Measurements from ENCODE around the gene ORC5. TPM values are rescaled to one million over a fixed set of nuclear protein-coding genes. Genes with fewer than 3 reads are reported as not detected.

ORC5 gene
- total RNA-seq, 1 donor, result 22.1 TPM

- Histone ChIP-seq H3K4me1 (ENCODE audit: insufficient read depth, low read length) (no peaks in the 10 kb centered on the region), H3K4me2 (ENCODE audit: insufficient read depth, low read length) (no peak overlapping the region), H3K36me3 (ENCODE audit: insufficient read depth, low read length) (no peaks in the 10 kb centered on the region), H4K20me1 (ENCODE audit: insufficient read depth, low read length) (no peaks in the 10 kb centered on the region), H3K79me2 (ENCODE audit: insufficient read depth, low read length) (no peaks in the 10 kb centered on the region), H3K4me3 (ENCODE audit: insufficient read depth, low read length) (no peak overlapping the region), H3K27ac (ENCODE audit: low read depth, low read length) (no peak overlapping the region), H2AFZ (ENCODE audit: low read length) (no peak overlapping the region), H3K27me3 (ENCODE audit: insufficient read depth, low read length) (no peaks in the 10 kb centered on the region), H3K9me3 (ENCODE audit: low read depth, low read length) (no peaks in the 10 kb centered on the region)
- DNase-seq (ENCODE audit: insufficient read length, low spot score, missing footprints), result no peak
- no peak for TF ChIP-seq CTCF (IDR thresholded peaks at IDR 0.05; ENCODE audit: extremely low read depth, low read depth, low read length)
These were observed 118.2 kb downstream of the ORC5 start for GRCh38 chr7:104089612-104090011.

GRCh38 chr7:104089061-104089460 is 118.8 kb downstream of the ORC5 start:
- no peak for DNase-seq (ENCODE audit: insufficient read length, low spot score, missing footprints)
- Histone ChIP-seq H3K4me2 (ENCODE audit: insufficient read depth, low read length) (no peak overlapping the region), H3K36me3 (ENCODE audit: insufficient read depth, low read length) (no peaks in the 10 kb centered on the region), H3K4me3 (ENCODE audit: insufficient read depth, low read length) (no peak overlapping the region), H2AFZ (ENCODE audit: low read length) (no peak overlapping the region), H3K27ac (ENCODE audit: low read depth, low read length) (no peak overlapping the region), H3K27me3 (ENCODE audit: insufficient read depth, low read length) (no peaks in the 10 kb centered on the region), H4K20me1 (ENCODE audit: insufficient read depth, low read length) (no peaks in the 10 kb centered on the region), H3K9me3 (ENCODE audit: low read depth, low read length) (no peaks in the 10 kb centered on the region), H3K4me1 (ENCODE audit: insufficient read depth, low read length) (no peaks in the 10 kb centered on the region), H3K79me2 (ENCODE audit: insufficient read depth, low read length) (no peaks in the 10 kb centered on the region)
- TF ChIP-seq CTCF (IDR thresholded peaks at IDR 0.05; ENCODE audit: extremely low read depth, low read depth, low read length), result no peak

Other genes with a start within 250 kb of the ORC5 start
- 0.29 and 0.36 TPM in 2 replicates for gene RELN, start 218.4 kb downstream of the ORC5 start, total RNA-seq
- not detected in 2 replicates for gene LHFPL3, start 120.6 kb upstream of the ORC5 start, total RNA-seq

Data from osteoblast (primary cell).